Hematopoietic multipotent progenitor cell treated with erythropoietin and hydrocortisone succinate and interleukin-3 and kit ligand, for 8 days (in vitro differentiated cells): ENCODE measurements around the gene MTHFSD.

Experiments used
- DNase-seq: peaks from one replicate; pipeline ENCODE4 v3.0.0-alpha.2; 2015

The MTHFSD gene

GRCh38 chr16:86525696-86526095 is 29.3 kb downstream of the MTHFSD start:
- DNase-seq, result no peak

- DNase-seq, result no peak
Observed at GRCh38 chr16:86524029-86524428, 31.0 kb downstream of the MTHFSD start.

GRCh38 chr16:86523166-86523740 is 31.8 kb downstream of the MTHFSD start:
- no peak for DNase-seq

- no peak for DNase-seq
Observed at GRCh38 chr16:86522634-86523033, 32.4 kb downstream of the MTHFSD start.

GRCh38 chr16:86521236-86522197 is 33.5 kb downstream of the MTHFSD start:
- DNase-seq, result no peak

- no peak for DNase-seq
Observed at GRCh38 chr16:86520317-86521210, 34.5 kb downstream of the MTHFSD start.

- DNase-seq, result peak; percentile 49
Observed at GRCh38 chr16:86519649-86520316, 35.3 kb downstream of the MTHFSD start.

- no peak for DNase-seq
Observed at GRCh38 chr16:86519007-86519648, 35.9 kb downstream of the MTHFSD start.

GRCh38 chr16:86517652-86518258 is 37.3 kb downstream of the MTHFSD start:
- DNase-seq, result peak; percentile 36

GRCh38 chr16:86517033-86517432 is 38.0 kb downstream of the MTHFSD start:
- no peak for DNase-seq

- DNase-seq, result no peak
Observed at GRCh38 chr16:86516623-86517003, 38.4 kb downstream of the MTHFSD start.

GRCh38 chr16:86515777-86516622 is 39.0 kb downstream of the MTHFSD start:
- DNase-seq, result no peak

GRCh38 chr16:86515413-86515776 is 39.6 kb downstream of the MTHFSD start:
- DNase-seq, result no peak

GRCh38 chr16:86514481-86515376 is 40.3 kb downstream of the MTHFSD start:
- DNase-seq, result no peak

- no peak for DNase-seq
Observed at GRCh38 chr16:86513471-86514277, 41.4 kb downstream of the MTHFSD start.

GRCh38 chr16:86512860-86513470 is 42.1 kb downstream of the MTHFSD start:
- no peak for DNase-seq

GRCh38 chr16:86512301-86512859 is 42.7 kb downstream of the MTHFSD start:
- no peak for DNase-seq
